Activated T-helper 9 cell treated with anti-CD3 and anti-CD28 coated beads, Interleukin-2, amount 50 U/mL, for 16 hours (primary cell): Measurements from ENCODE around the gene ASTN1.

Experiments used
- DNase-seq: peaks from one replicate; pipeline ENCODE4 v3.0.0-alpha.2; 2020; ENCODE audit warnings: low read depth

The ASTN1 gene

GRCh38 chr1:177035586-177035985, 128.9 kb downstream of the ASTN1 start:
- no peak for DNase-seq

- no peak for DNase-seq
These were observed 130.9 kb downstream of the ASTN1 start for GRCh38 chr1:177033628-177034027.

GRCh38 chr1:177032434-177032833, 132.1 kb downstream of the ASTN1 start:
- DNase-seq: no peak

- DNase-seq: no peak
These were observed 139.9 kb downstream of the ASTN1 start for GRCh38 chr1:177024623-177025022.

GRCh38 chr1:177023726-177024125, 140.8 kb downstream of the ASTN1 start:
- DNase-seq: no peak

GRCh38 chr1:177023249-177023648, 141.3 kb downstream of the ASTN1 start:
- no peak for DNase-seq

- no peak for DNase-seq
These were observed 142.8 kb downstream of the ASTN1 start for GRCh38 chr1:177021687-177022086.

- no peak for DNase-seq
These were observed 143.5 kb downstream of the ASTN1 start for GRCh38 chr1:177020851-177021589.

- DNase-seq: no peak
These were observed 147.1 kb downstream of the ASTN1 start for GRCh38 chr1:177017287-177017852.

- DNase-seq: no peak
These were observed 150.2 kb downstream of the ASTN1 start for GRCh38 chr1:177014325-177014724.

- no peak for DNase-seq
These were observed 152.1 kb downstream of the ASTN1 start for GRCh38 chr1:177012342-177012925.

GRCh38 chr1:177011508-177011907, 153.0 kb downstream of the ASTN1 start:
- no peak for DNase-seq

GRCh38 chr1:177010211-177010825, 154.2 kb downstream of the ASTN1 start:
- no peak for DNase-seq

GRCh38 chr1:177008653-177009052, 155.9 kb downstream of the ASTN1 start:
- no peak for DNase-seq

- no peak for DNase-seq
These were observed 156.9 kb downstream of the ASTN1 start for GRCh38 chr1:177007437-177008161.

- DNase-seq: no peak
These were observed 161.6 kb downstream of the ASTN1 start for GRCh38 chr1:177002891-177003290.

GRCh38 chr1:177001556-177001955, 163.0 kb downstream of the ASTN1 start:
- DNase-seq: no peak

- DNase-seq: no peak
These were observed 166.2 kb downstream of the ASTN1 start for GRCh38 chr1:176998183-176998795.

- DNase-seq: no peak
These were observed 167.9 kb downstream of the ASTN1 start for GRCh38 chr1:176996456-176997090.

- no peak for DNase-seq
These were observed 169.4 kb downstream of the ASTN1 start for GRCh38 chr1:176994931-176995596.

- DNase-seq: no peak
These were observed 170.9 kb downstream of the ASTN1 start for GRCh38 chr1:176993587-176993986.
